GM10248 (cell line): ENCODE measurements around the gene CCL11.

Experiments
- CTCF ChIA-PET: fragments of 300-600 bp; sonication (Branson Sonifier 250); formaldehyde crosslinking; extraction: SDS; loops from one replicate; lab custom pipeline; 2021; ENCODE audit warnings: antibody characterized with exemption; lab: Yijun Ruan, JAX
- POLR2A ChIA-PET: fragments of 350-650 bp; sonication (Branson Sonifier 250); formaldehyde crosslinking; extraction: SDS; loops from one replicate; lab custom pipeline; 2020; ENCODE audit warnings: antibody characterized with exemption; lab: Yijun Ruan, JAX
- DNase-seq: peaks from one replicate; pipeline ENCODE4 v3.0.0; 2012; ENCODE audit errors: extremely low spot score
- CTCF ChIP-seq: IDR thresholded peaks from 2 replicates; pipeline ENCODE4 v1.5.1; 2012; ENCODE audit warnings: mild to moderate bottlenecking, low read depth; ENCODE audit errors: extremely low read depth, missing control alignments, control extremely low read depth

CCL11 gene

DNA sequence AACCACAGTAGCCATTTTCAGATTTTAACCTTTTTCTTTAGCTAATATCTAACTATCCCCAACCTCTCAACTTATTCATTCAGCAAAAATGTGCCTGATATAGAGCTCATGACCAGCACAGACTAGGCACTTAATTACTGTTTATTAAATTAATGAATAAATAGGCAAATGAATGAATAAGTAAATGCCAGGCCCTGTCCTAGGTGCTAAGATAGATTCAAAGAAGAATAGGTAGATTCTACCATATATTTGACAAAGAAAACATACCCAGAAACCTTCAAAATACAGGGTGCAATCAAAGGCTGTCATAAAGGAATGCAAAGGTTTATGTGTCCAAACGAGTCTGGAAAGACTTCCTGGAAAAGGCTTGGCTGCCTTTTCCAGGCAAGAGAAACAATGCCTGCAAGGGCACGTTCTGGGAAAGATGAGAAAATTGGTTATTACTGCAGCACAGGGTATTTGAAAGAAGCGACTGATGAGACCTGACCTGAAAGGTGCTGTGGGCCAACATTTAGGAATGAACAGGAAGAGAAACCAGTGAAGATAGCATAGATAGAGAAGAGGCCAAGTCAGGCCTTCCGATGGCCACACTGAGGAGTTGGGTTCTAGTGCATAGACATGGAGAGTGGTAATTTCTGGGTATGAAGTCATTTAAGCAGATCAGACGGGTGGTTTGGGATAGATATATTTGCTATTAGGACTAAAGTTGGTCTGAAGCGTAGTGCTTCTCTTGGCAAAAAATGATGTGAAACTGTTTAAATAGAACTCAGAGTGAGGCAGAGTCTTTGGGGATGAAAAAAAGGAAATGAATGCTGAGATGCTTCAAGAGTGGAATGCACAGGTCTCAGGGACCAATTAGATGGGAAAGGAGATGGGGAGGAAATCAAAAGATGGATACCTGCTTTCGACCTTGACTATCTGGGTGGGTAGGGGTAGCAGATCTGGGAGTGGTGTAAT lies 41.9 kb upstream of the CCL11 start:
- CTCF ChIA-PET, result interaction anchor here (0.9 to 2.4 kb wide), 2 partner anchors 43 to 118 kb away, joined by 3 to 6 read pairs; no protein-coding TSS in a partner anchor

DNA sequence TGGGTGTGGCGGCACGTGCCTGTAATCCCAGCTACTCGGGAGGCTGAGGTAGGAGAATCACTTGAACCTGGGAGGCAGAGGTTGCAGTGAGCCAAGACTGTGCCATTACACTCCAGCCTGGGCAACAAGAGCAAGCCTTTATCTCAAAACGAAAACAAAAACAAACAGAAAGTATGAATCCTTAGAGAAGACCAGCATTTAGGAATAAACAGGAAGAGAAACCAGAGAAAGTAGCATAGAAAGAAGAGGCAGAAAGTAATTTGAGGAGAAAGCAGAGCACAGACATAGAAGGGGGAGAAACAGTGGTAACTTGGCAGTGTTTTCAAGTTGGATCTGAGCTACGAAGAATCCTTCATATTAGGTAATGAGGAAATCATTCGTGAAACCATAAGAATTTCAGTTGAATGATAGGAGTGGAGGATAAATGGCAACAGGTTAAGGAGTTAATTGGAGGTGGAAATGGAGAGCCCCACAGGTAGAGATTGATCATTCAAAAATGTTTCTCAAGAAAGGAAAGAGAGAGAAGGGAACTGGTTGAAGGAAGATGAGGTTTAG lies 40.1 kb upstream of the CCL11 start:
- CTCF ChIA-PET, result no interaction called here
- TF ChIP-seq CTCF, result no peak
- DNase-seq, result no peak
- POLR2A ChIA-PET, result no interaction called here

More for the DNA sequence above, 41.9 kb upstream of the CCL11 start:
- TF ChIP-seq CTCF, result no peak
- no peak for DNase-seq
- POLR2A ChIA-PET, result no interaction called here

GRCh38 chr17:34246446-34246845 lies 39.1 kb upstream of the CCL11 start:
- CTCF ChIA-PET, result no interaction called here
- TF ChIP-seq CTCF, result no peak
- no peak for DNase-seq
- POLR2A ChIA-PET, result no interaction called here

DNA sequence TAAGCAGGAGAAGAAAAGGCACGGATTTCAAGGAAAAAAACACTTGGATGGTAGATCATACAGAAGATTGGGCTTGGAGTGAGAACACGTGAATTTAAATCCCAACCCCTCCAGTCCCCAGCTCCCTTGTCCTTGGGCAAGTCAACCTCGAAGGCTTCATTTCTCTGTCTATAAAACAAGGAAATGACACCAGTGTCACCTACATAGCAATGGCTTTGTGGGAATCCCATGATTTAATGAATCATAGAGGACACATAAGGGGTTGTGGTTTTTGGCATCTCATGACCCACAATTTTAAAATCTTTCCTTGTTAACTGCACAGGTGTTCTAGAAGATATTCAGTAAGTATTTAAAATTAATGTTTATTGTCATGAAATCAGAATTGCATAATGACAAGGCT lies 38.7 kb upstream of the CCL11 start:
- ChIA-PET POLR2A (no interaction called here), CTCF (no interaction called here)

DNA sequence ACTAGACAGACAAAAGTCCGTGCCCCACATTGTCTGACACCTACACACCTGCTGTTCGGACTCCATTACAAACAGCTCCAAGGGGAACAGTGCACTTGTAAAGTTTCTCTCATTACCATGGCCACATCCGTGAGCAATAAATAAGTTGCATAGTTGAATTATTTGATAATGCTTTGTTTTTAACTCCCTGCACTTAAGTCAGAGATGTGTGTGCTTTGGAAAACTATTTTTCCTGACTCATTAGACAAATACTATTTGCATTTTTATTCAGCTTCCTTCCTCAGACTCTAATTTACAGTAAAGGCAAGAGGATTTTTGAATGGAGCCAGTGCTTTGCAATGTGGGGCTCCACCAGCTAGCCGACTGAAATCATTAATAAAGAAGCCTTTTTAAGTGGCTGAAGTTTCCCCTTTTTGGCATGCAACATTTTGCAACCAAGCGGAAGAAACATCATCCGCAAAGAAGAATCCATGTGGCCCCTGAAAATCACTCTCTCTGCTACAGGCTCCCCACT lies 37.0 kb upstream of the CCL11 start:
- POLR2A ChIA-PET, result no interaction called here
- DNase-seq, result no peak
- CTCF ChIA-PET, result interaction anchor here (1.2 to 2.3 kb wide), 2 partner anchors 48 to 113 kb away, joined by 6 to 9 read pairs; no protein-coding TSS in a partner anchor
- no peak for TF ChIP-seq CTCF

More for the DNA sequence above, 38.7 kb upstream of the CCL11 start:
- no peak for DNase-seq
- TF ChIP-seq CTCF, result no peak

DNA sequence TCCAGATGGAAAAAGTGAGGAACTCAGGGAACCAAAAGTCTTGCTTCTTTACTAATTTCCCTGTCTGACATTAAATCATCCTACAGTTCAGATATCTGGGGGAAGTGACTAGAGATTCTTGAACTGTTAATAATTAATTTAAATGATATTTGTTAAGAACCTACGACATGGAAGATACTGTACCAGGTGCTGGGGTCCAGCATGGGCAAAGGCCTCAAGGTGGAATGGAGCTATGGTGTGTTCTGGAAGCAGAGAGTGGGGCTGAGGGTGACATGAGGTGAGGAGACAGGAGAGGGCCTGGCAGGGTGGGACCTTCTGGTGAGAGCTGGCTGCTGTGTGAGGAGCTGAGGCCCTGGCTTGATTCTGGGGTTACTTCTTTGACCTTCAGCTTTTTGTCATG lies 36.5 kb upstream of the CCL11 start:
- DNase-seq, result no peak
- ChIA-PET POLR2A (no interaction called here), CTCF (interaction anchor here (0.9 to 2.3 kb wide), 4 partner anchors 18 to 113 kb away, joined by 3 to 9 read pairs (median 4); no protein-coding TSS in a partner anchor)
- TF ChIP-seq CTCF, result no peak
